ENCODE measurements around the gene APBB2.

Gene APBB2

GRCh38 chr4:41070516-41071281 lies 143.6 kb downstream of the APBB2 start:
- Histone ChIP-seq H3K27me3 (ENCODE audit: control insufficient read depth in 1 of 2, insufficient read depth in 1 of 2, low read length in 2 of 2) (no peaks in the 10 kb centered on the region), H3K23ac (ENCODE audit: low read length in 2 of 2) (no peak overlapping the region), H2AK5ac (ENCODE audit: low read length, severe bottlenecking) (no peak overlapping the region), H3K4me3 (ENCODE audit: insufficient read depth in 1 of 2, low read depth in 1 of 2, low read length in 2 of 2) (no peak overlapping the region), H3K9me3 (ENCODE audit: control insufficient read depth, low read length) (no peaks in the 10 kb centered on the region), H4K8ac (ENCODE audit: low read length) (no peak overlapping the region), H3K27ac (ENCODE audit: low read length, poor library complexity, severe bottlenecking) (no peak overlapping the region), H2AFZ (ENCODE audit: low read depth, low read length) (no peak overlapping the region), H3K14ac (ENCODE audit: low read length in 2 of 2) (no peak overlapping the region), H3K4ac (ENCODE audit: low read depth in 1 of 2, low read length in 2 of 2) (no peak overlapping the region), H2BK12ac (ENCODE audit: low read length in 2 of 2) (no peak overlapping the region), H3K9ac (ENCODE audit: low read length) (no peak overlapping the region), H3K4me2 (ENCODE audit: low read length, poor library complexity, severe bottlenecking) (no peak overlapping the region), H2BK5ac (ENCODE audit: low read depth, low read length, poor library complexity, severe bottlenecking) (no peak overlapping the region), H3K4me1 (ENCODE audit: control insufficient read depth, insufficient read depth, low read depth, low read length) (peaks cover 3% of the 10 kb centered on the region), H3K18ac (ENCODE audit: low read depth in 1 of 2, low read length in 2 of 2) (peak overlapping the region in 1 of 2 experiments; percentile 65), H2BK15ac (ENCODE audit: low read depth, poor library complexity, severe bottlenecking) (no peak overlapping the region), H2BK120ac (ENCODE audit: low read depth, low read length) (no peak overlapping the region), H4K91ac (ENCODE audit: low read length) (no peak overlapping the region), H3K79me1 (replicated peaks; ENCODE audit: low read length, poor library complexity, severe bottlenecking) (peaks cover 28% of the 10 kb centered on the region), H3K36me3 (ENCODE audit: control insufficient read depth in 1 of 2, insufficient read depth in 2 of 2, low read depth in 1 of 2, low read length in 2 of 2) (no peaks in the 10 kb centered on the region)
- 79% methylated on average over 6 of the region's 10 CpGs for WGBS
- peak; percentile 30 for DNase-seq

- Histone ChIP-seq H2BK12ac (ENCODE audit: low read length in 2 of 2) (peak overlapping the region in 1 of 2 experiments; percentile 60), H3K23ac (ENCODE audit: low read length in 2 of 2) (no peak overlapping the region), H3K36me3 (ENCODE audit: control insufficient read depth in 1 of 2, insufficient read depth in 2 of 2, low read depth in 1 of 2, low read length in 2 of 2) (no peaks in the 10 kb centered on the region), H2AFZ (ENCODE audit: low read depth, low read length) (no peak overlapping the region), H3K27me3 (ENCODE audit: control insufficient read depth in 1 of 2, insufficient read depth in 1 of 2, low read length in 2 of 2) (no peaks in the 10 kb centered on the region), H3K27ac (ENCODE audit: low read length, poor library complexity, severe bottlenecking) (no peak overlapping the region), H3K14ac (ENCODE audit: low read length in 2 of 2) (no peak overlapping the region), H2BK5ac (ENCODE audit: low read depth, low read length, poor library complexity, severe bottlenecking) (no peak overlapping the region), H3K4me1 (ENCODE audit: control insufficient read depth, insufficient read depth, low read depth, low read length) (peaks cover 3% of the 10 kb centered on the region), H3K4me3 (ENCODE audit: insufficient read depth in 1 of 2, low read depth in 1 of 2, low read length in 2 of 2) (no peak overlapping the region), H3K9me3 (ENCODE audit: control insufficient read depth, low read length) (no peaks in the 10 kb centered on the region), H3K4ac (ENCODE audit: low read depth in 1 of 2, low read length in 2 of 2) (no peak overlapping the region), H3K79me1 (replicated peaks; ENCODE audit: low read length, poor library complexity, severe bottlenecking) (peaks cover 30% of the 10 kb centered on the region), H2AK5ac (ENCODE audit: low read length, severe bottlenecking) (no peak overlapping the region), H2BK15ac (ENCODE audit: low read depth, poor library complexity, severe bottlenecking) (no peak overlapping the region), H3K4me2 (ENCODE audit: low read length, poor library complexity, severe bottlenecking) (no peak overlapping the region), H4K91ac (ENCODE audit: low read length) (no peak overlapping the region), H3K9ac (ENCODE audit: low read length) (no peak overlapping the region), H4K8ac (ENCODE audit: low read length) (no peak overlapping the region), H3K18ac (ENCODE audit: low read depth in 1 of 2, low read length in 2 of 2) (no peak overlapping the region), H2BK120ac (ENCODE audit: low read depth, low read length) (no peak overlapping the region)
- DNase-seq = no peak
- WGBS = no CpG with 5 or more reads among the region's 1 CpG
These were observed 144.5 kb downstream of the APBB2 start for GRCh38 chr4:41069838-41070237.

GRCh38 chr4:41069257-41069656 lies 145.1 kb downstream of the APBB2 start:
- Histone ChIP-seq H3K27me3 (ENCODE audit: control insufficient read depth in 1 of 2, insufficient read depth in 1 of 2, low read length in 2 of 2) (no peaks in the 10 kb centered on the region), H3K23ac (ENCODE audit: low read length in 2 of 2) (no peak overlapping the region), H3K4me1 (ENCODE audit: control insufficient read depth, insufficient read depth, low read depth, low read length) (peaks cover 3% of the 10 kb centered on the region), H2BK5ac (ENCODE audit: low read depth, low read length, poor library complexity, severe bottlenecking) (no peak overlapping the region), H3K36me3 (ENCODE audit: control insufficient read depth in 1 of 2, insufficient read depth in 2 of 2, low read depth in 1 of 2, low read length in 2 of 2) (no peaks in the 10 kb centered on the region), H3K14ac (ENCODE audit: low read length in 2 of 2) (no peak overlapping the region), H3K18ac (ENCODE audit: low read depth in 1 of 2, low read length in 2 of 2) (no peak overlapping the region), H3K79me1 (replicated peaks; ENCODE audit: low read length, poor library complexity, severe bottlenecking) (peaks cover 29% of the 10 kb centered on the region), H3K9me3 (ENCODE audit: control insufficient read depth, low read length) (no peaks in the 10 kb centered on the region), H3K9ac (ENCODE audit: low read length) (no peak overlapping the region), H2AK5ac (ENCODE audit: low read length, severe bottlenecking) (no peak overlapping the region), H4K91ac (ENCODE audit: low read length) (no peak overlapping the region), H3K27ac (ENCODE audit: low read length, poor library complexity, severe bottlenecking) (no peak overlapping the region), H3K4me3 (ENCODE audit: insufficient read depth in 1 of 2, low read depth in 1 of 2, low read length in 2 of 2) (no peak overlapping the region), H3K4ac (ENCODE audit: low read depth in 1 of 2, low read length in 2 of 2) (no peak overlapping the region), H4K8ac (ENCODE audit: low read length) (no peak overlapping the region), H2BK12ac (ENCODE audit: low read length in 2 of 2) (no peak overlapping the region), H3K4me2 (ENCODE audit: low read length, poor library complexity, severe bottlenecking) (no peak overlapping the region), H2AFZ (ENCODE audit: low read depth, low read length) (no peak overlapping the region), H2BK120ac (ENCODE audit: low read depth, low read length) (no peak overlapping the region), H2BK15ac (ENCODE audit: low read depth, poor library complexity, severe bottlenecking) (no peak overlapping the region)
- WGBS = 81% methylated on average over 4 of the region's 5 CpGs
- DNase-seq = peak; percentile 19

- Histone ChIP-seq H3K79me1 (replicated peaks; ENCODE audit: low read length, poor library complexity, severe bottlenecking) (peaks cover 30% of the 10 kb centered on the region), H2BK5ac (ENCODE audit: low read depth, low read length, poor library complexity, severe bottlenecking) (no peak overlapping the region), H3K23ac (ENCODE audit: low read length in 2 of 2) (no peak overlapping the region), H2AK5ac (ENCODE audit: low read length, severe bottlenecking) (no peak overlapping the region), H3K14ac (ENCODE audit: low read length in 2 of 2) (no peak overlapping the region), H3K4ac (ENCODE audit: low read depth in 1 of 2, low read length in 2 of 2) (no peak overlapping the region), H2BK15ac (ENCODE audit: low read depth, poor library complexity, severe bottlenecking) (no peak overlapping the region), H2BK120ac (ENCODE audit: low read depth, low read length) (no peak overlapping the region), H4K91ac (ENCODE audit: low read length) (no peak overlapping the region), H3K9ac (ENCODE audit: low read length) (no peak overlapping the region), H2BK12ac (ENCODE audit: low read length in 2 of 2) (no peak overlapping the region), H3K4me2 (ENCODE audit: low read length, poor library complexity, severe bottlenecking) (no peak overlapping the region), H3K4me3 (ENCODE audit: insufficient read depth in 1 of 2, low read depth in 1 of 2, low read length in 2 of 2) (no peak overlapping the region), H4K8ac (ENCODE audit: low read length) (no peak overlapping the region), H3K9me3 (ENCODE audit: control insufficient read depth, low read length) (no peaks in the 10 kb centered on the region), H3K18ac (ENCODE audit: low read depth in 1 of 2, low read length in 2 of 2) (no peak overlapping the region), H3K27me3 (ENCODE audit: control insufficient read depth in 1 of 2, insufficient read depth in 1 of 2, low read length in 2 of 2) (no peaks in the 10 kb centered on the region), H2AFZ (ENCODE audit: low read depth, low read length) (no peak overlapping the region), H3K27ac (ENCODE audit: low read length, poor library complexity, severe bottlenecking) (no peak overlapping the region), H3K4me1 (ENCODE audit: control insufficient read depth, insufficient read depth, low read depth, low read length) (peaks cover 3% of the 10 kb centered on the region), H3K36me3 (ENCODE audit: control insufficient read depth in 1 of 2, insufficient read depth in 2 of 2, low read depth in 1 of 2, low read length in 2 of 2) (no peaks in the 10 kb centered on the region)
- peak; percentile 60 for DNase-seq
- WGBS = 87% methylated on average over 5 of the region's 5 CpGs
These were observed 147.0 kb downstream of the APBB2 start for GRCh38 chr4:41067369-41067768.

Measured in mesenchymal stem cell (in vitro differentiated cells and primary cell).